Measurements from ENCODE around the gene OTOGL.
"Not testable (repeated sequence)": the region's sequence is repeated elsewhere in the genome, so short reads cannot be mapped to it uniquely, and the experiment has no call there.

OTOGL gene

GRCh38 chr12:80135624-80136023 lies 36.3 kb downstream of the OTOGL start:
- no peak overlapping the region for H3K4me3 ChIP-seq (ENCODE audit: low read length)
- no peak for TF ChIP-seq EZH2phosphoT487 (IDR thresholded peaks at IDR 0.05; ENCODE audit: borderline replicate concordance, low read length)
- TF ChIP-seq CTCF (IDR thresholded peaks at IDR 0.05; ENCODE audit: low read depth, low read length, poor library complexity, severe bottlenecking): no peak
- no peaks in the 10 kb centered on the region for H4K20me1 ChIP-seq (ENCODE audit: control insufficient read depth, insufficient read depth, low read depth, low read length)
- no peaks in the 10 kb centered on the region for H3K9me2 ChIP-seq (replicated peaks; ENCODE audit: control insufficient read depth, low read length)
- no peaks in the 10 kb centered on the region for H3K27me3 ChIP-seq (ENCODE audit: control insufficient read depth, low read length)
- no peaks in the 10 kb centered on the region for H3K36me3 ChIP-seq (ENCODE audit: control insufficient read depth, low read length)
- H3K4me2 ChIP-seq (ENCODE audit: low read length): no peak overlapping the region
- H3K9me3 ChIP-seq (ENCODE audit: control insufficient read depth, insufficient read depth, low read length): no peaks in the 10 kb centered on the region
- H3K4me1 ChIP-seq (ENCODE audit: control insufficient read depth, low read length): no peaks in the 10 kb centered on the region
- no peak overlapping the region for H3K27ac ChIP-seq (ENCODE audit: low read depth, low read length)
- no peaks in the 10 kb centered on the region for H3F3A ChIP-seq (ENCODE audit: control insufficient read depth, insufficient read depth)
- no peaks in the 10 kb centered on the region for H3K79me2 ChIP-seq (ENCODE audit: control insufficient read depth, low read length)

GRCh38 chr12:80140005-80140404 lies 40.7 kb downstream of the OTOGL start:
- Histone ChIP-seq H3K4me1 (ENCODE audit: control insufficient read depth, low read length) (no peaks in the 10 kb centered on the region), H3F3A (ENCODE audit: control insufficient read depth, insufficient read depth) (no peaks in the 10 kb centered on the region)
- no peak for TF ChIP-seq EZH2phosphoT487 (IDR thresholded peaks at IDR 0.05; ENCODE audit: borderline replicate concordance, low read length)
- no peak for TF ChIP-seq CTCF (IDR thresholded peaks at IDR 0.05; ENCODE audit: low read depth, low read length, poor library complexity, severe bottlenecking)

GRCh38 chr12:80142640-80143039 lies 43.3 kb downstream of the OTOGL start:
- Histone ChIP-seq H3K9me2 (replicated peaks; ENCODE audit: control insufficient read depth, low read length) (no peaks in the 10 kb centered on the region), H3K4me1 (ENCODE audit: control insufficient read depth, low read length) (no peaks in the 10 kb centered on the region), H3K9me3 (ENCODE audit: control insufficient read depth, insufficient read depth, low read length) (no peaks in the 10 kb centered on the region), H3K27ac (ENCODE audit: low read depth, low read length) (no peak overlapping the region), H4K20me1 (ENCODE audit: control insufficient read depth, insufficient read depth, low read depth, low read length) (no peaks in the 10 kb centered on the region), H3F3A (ENCODE audit: control insufficient read depth, insufficient read depth) (no peaks in the 10 kb centered on the region), H3K36me3 (ENCODE audit: control insufficient read depth, low read length) (no peaks in the 10 kb centered on the region), H3K79me2 (ENCODE audit: control insufficient read depth, low read length) (no peaks in the 10 kb centered on the region), H3K4me2 (ENCODE audit: low read length) (no peak overlapping the region), H3K27me3 (ENCODE audit: control insufficient read depth, low read length) (no peaks in the 10 kb centered on the region), H3K4me3 (ENCODE audit: low read length) (no peak overlapping the region)
- no peak for TF ChIP-seq EZH2phosphoT487 (IDR thresholded peaks at IDR 0.05; ENCODE audit: borderline replicate concordance, low read length)
- no peak for TF ChIP-seq CTCF (IDR thresholded peaks at IDR 0.05; ENCODE audit: low read depth, low read length, poor library complexity, severe bottlenecking)

More at GRCh38 chr12:80140005-80140404, 40.7 kb downstream of the OTOGL start:
- no peaks in the 10 kb centered on the region for H3K79me2 ChIP-seq (ENCODE audit: control insufficient read depth, low read length)
- H3K9me2 ChIP-seq (replicated peaks; ENCODE audit: control insufficient read depth, low read length): no peaks in the 10 kb centered on the region
- H3K4me3 ChIP-seq (ENCODE audit: low read length): no peak overlapping the region
- no peak overlapping the region for H3K27ac ChIP-seq (ENCODE audit: low read depth, low read length)
- H3K36me3 ChIP-seq (ENCODE audit: control insufficient read depth, low read length): no peaks in the 10 kb centered on the region
- H3K4me2 ChIP-seq (ENCODE audit: low read length): no peak overlapping the region
- no peaks in the 10 kb centered on the region for H3K9me3 ChIP-seq (ENCODE audit: control insufficient read depth, insufficient read depth, low read length)
- no peaks in the 10 kb centered on the region for H3K27me3 ChIP-seq (ENCODE audit: control insufficient read depth, low read length)
- H4K20me1 ChIP-seq (ENCODE audit: control insufficient read depth, insufficient read depth, low read depth, low read length): no peaks in the 10 kb centered on the region

- H3K9me2 ChIP-seq (replicated peaks; ENCODE audit: control insufficient read depth, low read length): no peaks in the 10 kb centered on the region
- no peaks in the 10 kb centered on the region for H4K20me1 ChIP-seq (ENCODE audit: control insufficient read depth, insufficient read depth, low read depth, low read length)
- H3K27ac ChIP-seq (ENCODE audit: low read depth, low read length): no peak overlapping the region
- TF ChIP-seq EZH2phosphoT487 (IDR thresholded peaks at IDR 0.05; ENCODE audit: borderline replicate concordance, low read length) (no peak), CTCF (IDR thresholded peaks at IDR 0.05; ENCODE audit: low read depth, low read length, poor library complexity, severe bottlenecking) (no peak)
- no peaks in the 10 kb centered on the region for H3K9me3 ChIP-seq (ENCODE audit: control insufficient read depth, insufficient read depth, low read length)
- no peak overlapping the region for H3K4me2 ChIP-seq (ENCODE audit: low read length)
- no peaks in the 10 kb centered on the region for H3K79me2 ChIP-seq (ENCODE audit: control insufficient read depth, low read length)
- no peaks in the 10 kb centered on the region for H3F3A ChIP-seq (ENCODE audit: control insufficient read depth, insufficient read depth)
- no peaks in the 10 kb centered on the region for H3K27me3 ChIP-seq (ENCODE audit: control insufficient read depth, low read length)
- no peaks in the 10 kb centered on the region for H3K36me3 ChIP-seq (ENCODE audit: control insufficient read depth, low read length)
- H3K4me1 ChIP-seq (ENCODE audit: control insufficient read depth, low read length): no peaks in the 10 kb centered on the region
- H3K4me3 ChIP-seq (ENCODE audit: low read length): no peak overlapping the region
These were observed 44.2 kb downstream of the OTOGL start for GRCh38 chr12:80143537-80143936.

GRCh38 chr12:80149547-80150313 lies 50.4 kb downstream of the OTOGL start:
- H3K79me2 ChIP-seq (ENCODE audit: control insufficient read depth, low read length); H3K27me3 ChIP-seq (ENCODE audit: control insufficient read depth, low read length); H3K9me3 ChIP-seq (ENCODE audit: control insufficient read depth, insufficient read depth, low read length); H4K20me1 ChIP-seq (ENCODE audit: control insufficient read depth, insufficient read depth, low read depth, low read length); H3K4me2 ChIP-seq (ENCODE audit: low read length); H3K27ac ChIP-seq (ENCODE audit: low read depth, low read length); H3F3A ChIP-seq (ENCODE audit: control insufficient read depth, insufficient read depth); H3K4me1 ChIP-seq (ENCODE audit: control insufficient read depth, low read length); H3K9me2 ChIP-seq (replicated peaks; ENCODE audit: control insufficient read depth, low read length); H3K4me3 ChIP-seq (ENCODE audit: low read length); H3K36me3 ChIP-seq (ENCODE audit: control insufficient read depth, low read length): not testable (repeated sequence)
